Breast epithelium (tissue), 4 donors: Measurements from ENCODE around the gene REXO1. TPM values are rescaled to one million over a fixed set of nuclear protein-coding genes. Genes with fewer than 3 reads are reported as not detected.

Source experiments
- DNase-seq, 2 donors: peaks; one replicate each; pipeline ENCODE4 v3.0.0-alpha.2; 2019; ENCODE audit warnings: low spot score in 2 of 2
- H3K27ac ChIP-seq, 2 donors: fragments of 200-600 bp; sonication (generic) in 1 of 2; one replicate each; pipeline ENCODE4 v1.5.1; 2016 to 2019; ENCODE audit warnings: mild to moderate bottlenecking in 1 of 2
- H3K27me3 ChIP-seq, 2 donors: fragments of 200-600 bp; sonication (generic) in 1 of 2; one replicate each; pipeline versions ENCODE4 v1.5.1 to v1.6.0; 2017 to 2019; ENCODE audit warnings: control low read depth in 1 of 2, mild to moderate bottlenecking in 1 of 2
- H3K36me3 ChIP-seq: fragments of 200-600 bp; one replicate; pipeline ENCODE4 v1.5.1; 2019
- H3K4me1 ChIP-seq, 2 donors: fragments of 200-600 bp; sonication (generic); one replicate each; pipeline ENCODE4 v1.5.1; 2016 to 2019; ENCODE audit warnings: control low read depth in 1 of 2
- H3K4me3 ChIP-seq, 3 donors: fragments of 200-600 bp; sonication (generic); 1 replicate in 2 of 3; 2 replicates in 1 of 3; pipeline ENCODE4 v1.5.1; 2016 to 2019; ENCODE audit warnings: mild to moderate bottlenecking in 3 of 3, moderate library complexity in 2 of 3
- H3K9me3 ChIP-seq, 2 donors: fragments of 200-600 bp; sonication (generic) in 1 of 2; one replicate each; pipeline ENCODE4 v1.5.1; 2016 to 2019; ENCODE audit warnings: control low read depth in 1 of 2
- CTCF ChIP-seq, 3 donors: fragments of 450-650 bp; IDR thresholded peaks; one replicate each; pipeline ENCODE4 v1.5.1; 2016 to 2017; ENCODE audit warnings: antibody characterized with exemption in 3 of 3, mild to moderate bottlenecking in 3 of 3, moderate library complexity in 3 of 3
- POLR2A ChIP-seq: fragments of 450-650 bp; IDR thresholded peaks from one replicate; pipeline ENCODE4 v1.6.1; 2016; ENCODE audit warnings: antibody characterized with exemption, mild to moderate bottlenecking, moderate library complexity
- POLR2AphosphoS5 ChIP-seq, 3 donors: sonication (generic); formaldehyde crosslinking; IDR thresholded peaks; one replicate each; pipeline ENCODE4 v1.6.1; 2017; ENCODE audit warnings: antibody characterized with exemption in 3 of 3
- intact Hi-C: fragments of 100-400 bp; cut with DNase I; formaldehyde crosslinking; loops from one replicate; pipeline ENCODE4 v1.15.1; 2023; ENCODE audit warnings: low total_unique reads
- total RNA-seq, 3 donors: library from RNA; depleted of rRNA; stranded (reverse); fragments of >200 nt; gene quantifications; one replicate each; pipeline ENCODE4 v1.1.0, GENCODE V29; 2016

The REXO1 gene
- total RNA-seq, 3 donors from 2014 or later = 10.4 to 25.2 (median 19.7) TPM

DNA sequence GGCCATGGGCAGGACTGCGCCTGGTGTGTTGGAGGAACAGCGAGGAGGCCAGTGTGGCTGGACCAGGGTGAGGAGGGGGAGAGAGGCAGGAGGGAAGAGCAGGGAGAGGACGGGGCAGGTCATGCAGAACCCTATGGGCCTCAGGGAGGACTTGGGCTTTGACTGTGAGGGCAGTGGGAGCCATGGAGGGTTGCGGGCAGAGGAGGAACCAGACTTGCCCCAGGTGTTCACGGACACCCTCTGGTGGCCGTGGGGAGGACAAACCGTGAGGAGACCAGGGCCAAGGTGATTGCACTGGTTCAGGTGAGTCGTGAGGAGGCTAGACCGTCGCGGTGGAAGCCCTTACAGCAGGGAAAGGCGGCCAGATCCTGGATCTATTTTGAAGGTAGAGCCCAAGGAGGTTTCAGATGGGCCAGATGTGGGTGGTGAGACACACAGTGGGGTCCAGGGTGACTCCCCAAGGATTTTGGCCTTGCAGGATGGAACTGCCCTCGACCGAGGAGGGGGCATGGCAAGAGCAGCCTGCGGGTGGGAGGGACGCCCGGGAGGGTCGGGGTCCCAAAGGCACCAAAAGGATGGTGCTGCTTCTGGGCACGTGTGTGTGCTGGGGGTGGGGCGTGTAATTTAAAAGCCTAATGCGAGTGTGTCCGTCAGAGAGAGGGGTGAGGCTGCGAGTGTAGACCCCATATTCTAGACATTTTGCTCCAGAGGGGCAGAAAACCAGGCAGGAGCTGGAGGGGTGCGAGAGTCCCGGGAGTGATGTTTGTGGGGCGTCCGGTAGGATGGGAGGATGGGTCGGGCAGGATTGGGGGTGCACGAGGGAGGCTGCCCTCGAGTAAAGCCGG, 2.7 kb upstream of the REXO1 start:
- no peak overlapping the region for H3K4me3 ChIP-seq
- no peak for DNase-seq
- H3K27me3 ChIP-seq = no peaks in the 10 kb centered on the region
- H3K9me3 ChIP-seq = no peaks in the 10 kb centered on the region
- TF ChIP-seq POLR2A (no peak), POLR2AphosphoS5 (IDR thresholded peaks at IDR 0.05) (no peak), CTCF (IDR thresholded peaks at IDR 0.05) (no peak)
- no peaks in the 10 kb centered on the region for H3K36me3 ChIP-seq
- intact Hi-C loops = no loop called here
- H3K27ac ChIP-seq = peak overlapping the region in 1 of 2 donors; percentile 17
- H3K4me1 ChIP-seq = peaks cover 12 to 30% of the 10 kb centered on the region in 2 donors

DNA sequence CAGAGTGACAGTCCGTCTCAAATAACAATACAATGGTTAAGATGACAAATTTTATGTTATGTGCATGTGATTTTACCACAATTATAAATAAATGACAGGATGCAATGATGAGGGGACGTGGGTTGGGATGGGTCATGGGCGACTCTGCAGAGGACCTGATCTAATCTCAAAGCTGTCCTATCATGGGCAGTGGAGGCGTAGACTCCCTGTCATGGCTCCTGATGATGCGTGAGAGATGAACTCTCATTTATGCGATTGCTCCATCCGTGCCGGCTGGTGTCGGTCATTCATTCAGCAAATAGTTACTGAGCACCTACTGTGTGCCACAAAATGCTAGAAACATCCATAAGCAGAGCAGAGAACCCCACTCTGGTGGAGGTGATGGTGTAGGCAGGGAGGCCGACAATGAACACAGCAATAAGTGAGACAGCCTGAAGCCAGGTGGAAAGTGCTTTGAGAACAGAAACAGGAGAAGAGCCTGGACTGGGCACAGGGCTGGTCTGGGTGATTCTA, 1.7 kb upstream of the REXO1 start:
- Histone ChIP-seq H3K27me3 (no peaks in the 10 kb centered on the region), H3K4me1 (peaks cover 11 to 40% of the 10 kb centered on the region in 2 donors), H3K27ac (no peak overlapping the region), H3K9me3 (no peaks in the 10 kb centered on the region), H3K36me3 (no peaks in the 10 kb centered on the region), H3K4me3 (no peak overlapping the region)
- no peak for DNase-seq
- TF ChIP-seq POLR2AphosphoS5 (IDR thresholded peaks at IDR 0.05) (no peak), POLR2A (no peak), CTCF (IDR thresholded peaks at IDR 0.05) (no peak)
- intact Hi-C loops = no loop called here

- no peak for TF ChIP-seq CTCF (IDR thresholded peaks at IDR 0.05)
- Histone ChIP-seq H3K4me3 (no peak overlapping the region), H3K27ac (peak overlapping the region; percentile 98 to 99), H3K36me3 (no peaks in the 10 kb centered on the region), H3K27me3 (no peaks in the 10 kb centered on the region), H3K9me3 (no peaks in the 10 kb centered on the region), H3K4me1 (peaks cover 20 to 46% of the 10 kb centered on the region in 2 donors)
- intact Hi-C loops = no loop called here
- DNase-seq = no peak
Measured at GRCh38 chr19:1849132-1849474, 820 bp upstream of the REXO1 start.

DNA sequence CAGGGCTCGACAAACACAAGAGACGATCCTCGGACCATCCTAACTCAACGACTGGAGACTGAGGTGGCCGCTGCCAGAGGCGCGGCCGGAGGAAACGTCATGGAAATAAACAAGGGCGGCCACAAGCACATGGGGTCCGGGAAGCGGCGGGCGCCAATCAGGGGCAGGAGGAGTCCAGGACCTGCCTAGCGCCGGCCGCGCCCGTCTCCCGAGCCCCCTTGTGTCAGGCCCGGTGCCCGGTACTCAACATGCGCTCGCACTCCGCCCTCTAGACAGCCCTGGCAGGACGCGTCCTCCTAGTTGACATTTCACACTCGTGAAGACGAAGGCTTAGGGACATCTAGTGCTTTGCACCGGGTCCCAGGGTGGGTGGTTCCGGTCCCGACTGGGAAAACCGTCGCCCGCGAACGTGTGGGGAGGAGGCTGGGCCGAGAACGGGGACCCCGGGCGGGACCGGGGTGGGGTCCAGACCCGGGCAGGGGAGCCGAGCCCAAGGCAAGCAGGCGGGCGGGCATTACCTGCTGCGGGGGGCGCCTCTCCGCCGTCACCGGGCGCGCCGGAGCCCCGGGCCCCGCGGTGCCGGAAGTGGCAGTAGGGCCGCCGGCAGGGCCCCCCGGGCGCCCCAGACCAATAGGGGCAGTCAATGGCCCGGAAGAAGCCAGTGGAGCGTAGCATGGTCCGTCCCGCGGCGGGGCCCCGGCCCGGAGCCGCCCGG, 442 bp downstream of the REXO1 start:
- Histone ChIP-seq H3K4me3 (peak overlapping the region; percentile 99 to 100 (median 100)), H3K27ac (peak overlapping the region; percentile 98 to 99), H3K36me3 (no peaks in the 10 kb centered on the region), H3K4me1 (peaks cover 25 to 48% of the 10 kb centered on the region in 2 donors), H3K9me3 (no peaks in the 10 kb centered on the region), H3K27me3 (no peaks in the 10 kb centered on the region)
- intact Hi-C loops = no loop called here
- no peak for DNase-seq
- TF ChIP-seq POLR2AphosphoS5 (IDR thresholded peaks at IDR 0.05) (no peak), CTCF (IDR thresholded peaks at IDR 0.05) (no peak), POLR2A (no peak)

- no peak for TF ChIP-seq POLR2A
- TF ChIP-seq POLR2AphosphoS5 (IDR thresholded peaks at IDR 0.05) = no peak
- no peak for TF ChIP-seq CTCF (IDR thresholded peaks at IDR 0.05)
- DNase-seq = no peak
- intact Hi-C loops = no loop called here
- Histone ChIP-seq H3K4me1 (peaks cover 30 to 51% of the 10 kb centered on the region in 2 donors), H3K36me3 (no peaks in the 10 kb centered on the region), H3K27me3 (no peaks in the 10 kb centered on the region), H3K27ac (peak overlapping the region in 1 of 2 donors; percentile 99), H3K4me3 (peak overlapping the region; percentile 99 to 100 (median 100)), H3K9me3 (no peaks in the 10 kb centered on the region)
Measured at GRCh38 chr19:1847348-1847683, 967 bp downstream of the REXO1 start.
